GM12891 (cell line): Measurements from ENCODE around the gene MPV17L. TPM values are rescaled to one million over a fixed set of nuclear protein-coding genes. Genes with fewer than 3 reads are reported as not detected.
"Not testable (repeated sequence)": the region's sequence is repeated elsewhere in the genome, so short reads cannot be mapped to it uniquely, and the experiment has no call there.

Experiments
- DNase-seq: peaks from one replicate; pipeline ENCODE4 v3.0.0; 2011; ENCODE audit warnings: low spot score; ENCODE audit not compliant: insufficient read length
- FAIRE-seq: peaks from 2 replicates; lab custom pipeline; 2011; peaks lifted over from hg19 to GRCh38; lab: Jason Lieb, UNC
- POLR2A ChIP-seq: IDR thresholded peaks from 2 replicates; pipeline ENCODE4 v1.6.1; 2011; ENCODE audit warnings: low read depth, low read length, control low read depth
- POLR2AphosphoS5 ChIP-seq: IDR thresholded peaks from 2 replicates; pipeline ENCODE4 v1.6.1; 2011; ENCODE audit warnings: low read depth, low read length, control low read depth
- POU2F2 ChIP-seq: IDR thresholded peaks from 2 replicates; pipeline ENCODE4 v1.6.1; 2011; ENCODE audit warnings: low read depth, mild to moderate bottlenecking, control low read depth, low read length, moderate library complexity
- TAF1 ChIP-seq: IDR thresholded peaks from 2 replicates; pipeline ENCODE4 v1.6.1; 2011; ENCODE audit warnings: low read depth, low read length, control low read depth
- polyA plus RNA-seq: library from polyadenylated mRNA; unstranded; fragments of >200 nt; gene quantifications from one replicate; pipeline ENCODE4 v1.2.1, GENCODE V29; 2012; ENCODE audit warnings: low read depth, missing spikeins, inconsistent platforms; ENCODE audit not compliant: missing spikeins

Gene MPV17L
- polyA plus RNA-seq, result 0.08 TPM

DNA sequence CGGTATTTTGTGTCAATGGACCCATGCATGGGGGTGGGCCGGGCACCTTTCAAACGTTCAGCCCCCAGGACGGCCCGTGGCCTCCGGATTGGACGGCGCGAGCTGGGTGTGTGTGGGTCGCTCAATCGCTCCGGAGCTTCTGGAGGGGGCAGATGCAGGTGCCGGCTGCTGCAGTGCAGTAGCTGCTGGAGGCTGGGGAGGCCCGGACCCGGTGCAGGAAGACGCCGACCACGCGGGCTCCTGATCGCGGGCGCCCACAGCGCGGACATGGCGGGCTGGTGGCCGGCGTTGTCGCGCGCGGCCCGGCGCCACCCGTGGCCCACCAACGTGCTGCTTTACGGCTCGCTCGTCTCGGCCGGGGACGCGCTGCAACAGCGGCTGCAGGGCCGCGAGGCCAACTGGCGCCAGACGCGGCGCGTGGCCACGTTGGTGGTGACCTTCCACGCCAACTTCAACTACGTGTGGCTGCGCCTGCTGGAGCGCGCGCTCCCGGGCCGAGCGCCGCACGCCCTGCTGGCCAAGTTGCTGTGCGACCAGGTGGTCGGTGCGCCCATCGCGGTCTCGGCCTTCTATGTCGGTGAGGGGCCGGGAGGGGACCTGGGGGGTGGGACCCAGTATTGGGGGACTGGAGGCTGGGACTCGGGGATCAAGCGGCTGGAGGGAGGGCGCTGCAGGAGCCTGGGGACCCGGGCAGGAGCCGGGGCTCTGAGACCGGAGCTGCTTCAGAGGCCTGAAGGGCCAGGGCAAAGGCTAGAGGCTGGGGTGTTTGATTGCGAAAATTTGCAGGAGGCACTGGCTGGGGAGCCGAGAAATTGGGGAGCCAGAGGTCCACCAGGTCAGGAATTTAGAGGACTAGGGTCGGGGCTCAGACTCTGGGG is at the start of gene MPV17L:
TSS of gene MPV17L (plus strand) at position 124 of the 878 bp plus-strand sequence. CDS start at position 268, 144 bp downstream.
- not testable (repeated sequence) for DNase-seq, FAIRE-seq

DNA sequence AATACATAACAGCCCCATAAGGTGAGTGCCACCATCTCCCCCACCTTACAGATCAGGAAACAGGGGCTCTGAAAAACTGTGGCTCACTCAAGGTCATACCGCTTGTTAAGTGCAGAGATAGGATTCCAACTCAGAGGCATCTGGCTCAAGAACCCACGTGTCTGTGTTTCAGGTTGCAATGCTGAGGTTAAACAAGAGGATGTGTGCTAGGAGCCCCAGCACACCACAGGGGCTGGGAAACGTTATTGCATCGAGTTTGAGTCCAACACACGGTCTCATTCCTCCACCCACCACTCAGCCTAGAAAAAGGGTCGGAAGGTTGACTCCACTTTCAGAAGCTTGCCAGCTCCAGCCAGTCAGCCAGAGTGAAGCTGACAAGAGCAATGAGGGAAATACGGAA is 46.8 kb upstream of the MPV17L start:
- not testable (repeated sequence) for FAIRE-seq, DNase-seq

DNA sequence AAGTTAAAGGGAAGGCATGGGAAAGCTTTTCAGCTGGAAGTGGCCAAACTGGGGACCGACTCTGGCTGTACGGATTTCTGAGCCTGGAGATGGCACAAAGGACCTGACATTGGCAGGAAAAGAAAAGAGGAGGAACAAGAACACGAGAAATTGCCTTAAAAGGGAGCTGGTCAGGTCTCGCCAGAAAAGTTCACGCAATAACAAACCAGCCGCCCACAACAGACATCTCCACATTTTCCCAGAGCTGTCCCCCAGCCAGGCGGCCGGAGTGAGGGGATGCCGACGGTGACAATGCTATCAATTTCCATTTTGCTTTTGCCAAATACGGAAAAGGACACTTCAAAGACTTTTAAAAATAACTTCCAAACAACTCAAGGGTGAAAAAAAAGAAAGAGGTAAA is 44.3 kb upstream of the MPV17L start:
- DNase-seq, FAIRE-seq: not testable (repeated sequence)

DNA sequence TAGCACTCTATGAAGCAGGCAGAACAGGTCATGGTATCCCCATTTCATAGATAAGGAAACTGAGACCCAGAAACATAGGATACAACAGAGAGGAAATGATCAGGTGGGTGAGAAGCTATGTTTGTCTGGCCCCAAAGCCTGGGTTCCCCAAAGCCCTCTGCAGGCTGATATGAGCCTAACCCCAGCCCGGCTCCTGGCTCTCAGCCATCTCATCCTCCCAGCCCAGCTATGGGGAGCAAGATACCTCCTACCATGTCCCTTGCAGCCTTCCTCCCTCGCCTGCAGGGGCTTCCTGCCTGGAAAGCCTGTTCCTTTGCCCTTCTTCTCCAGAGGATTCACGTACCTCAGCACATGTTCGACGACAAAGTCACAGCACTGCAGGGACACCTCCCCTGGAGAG is 43.8 kb upstream of the MPV17L start:
- not testable (repeated sequence) for FAIRE-seq, DNase-seq

DNA sequence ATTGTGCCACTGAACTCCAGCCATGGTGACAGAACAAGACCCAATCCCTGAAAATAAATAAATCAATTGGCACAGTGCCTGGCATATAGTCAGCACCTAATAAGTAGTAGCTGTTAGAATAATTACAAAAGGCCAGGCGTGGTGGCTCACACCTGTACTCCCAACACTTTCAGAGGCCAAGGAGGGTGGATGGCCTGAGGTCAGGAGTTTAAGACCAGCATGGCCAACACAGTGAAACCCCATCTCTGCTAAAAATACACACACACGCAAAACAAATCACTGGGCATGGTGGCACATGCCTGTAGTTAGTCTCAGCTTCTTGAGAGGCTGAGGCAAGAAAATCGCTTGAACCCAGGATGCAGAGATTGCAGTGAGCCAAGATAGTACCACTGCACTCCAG is 42.7 kb upstream of the MPV17L start:
- DNase-seq, FAIRE-seq: not testable (repeated sequence)

DNA sequence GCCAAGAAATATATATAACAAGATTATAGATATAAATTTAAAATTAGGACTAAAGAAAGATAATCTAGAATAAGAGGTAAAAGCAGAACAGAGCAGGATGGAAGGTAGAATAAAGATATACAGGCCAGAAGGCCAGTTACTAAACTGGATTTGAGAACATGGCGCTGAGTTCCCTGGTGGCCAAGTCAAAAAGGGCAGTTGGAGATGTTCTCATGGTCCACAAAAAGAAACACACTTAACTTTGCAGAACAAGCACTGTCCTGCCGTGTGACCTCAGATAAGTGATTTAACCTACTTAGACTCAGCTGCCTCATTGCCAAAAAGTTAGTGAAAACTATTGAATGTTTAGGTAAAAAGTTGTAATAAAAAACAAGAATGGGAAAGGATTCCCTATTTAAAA is 40.7 kb upstream of the MPV17L start:
- DNase-seq, FAIRE-seq: not testable (repeated sequence)

DNA sequence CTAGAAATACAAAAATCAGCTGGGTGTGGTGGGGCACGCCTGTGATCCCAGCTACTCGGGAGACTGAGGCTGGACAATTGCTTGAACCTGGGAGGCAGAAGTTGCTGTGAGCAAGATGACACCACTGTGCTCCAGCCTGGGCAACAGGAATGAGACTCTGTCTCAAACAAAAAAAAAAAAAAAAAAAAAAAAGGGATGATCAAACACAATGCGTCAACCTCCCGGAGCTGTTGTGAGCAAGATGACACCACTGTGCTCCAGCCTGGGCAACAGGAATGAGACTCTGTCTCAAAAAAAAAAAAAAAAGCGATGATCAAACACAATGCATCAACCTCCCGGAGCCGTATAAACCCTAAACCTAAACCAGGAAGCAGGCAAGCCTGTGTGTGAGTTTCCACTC is 38.1 kb upstream of the MPV17L start:
- FAIRE-seq, DNase-seq: not testable (repeated sequence)

DNA sequence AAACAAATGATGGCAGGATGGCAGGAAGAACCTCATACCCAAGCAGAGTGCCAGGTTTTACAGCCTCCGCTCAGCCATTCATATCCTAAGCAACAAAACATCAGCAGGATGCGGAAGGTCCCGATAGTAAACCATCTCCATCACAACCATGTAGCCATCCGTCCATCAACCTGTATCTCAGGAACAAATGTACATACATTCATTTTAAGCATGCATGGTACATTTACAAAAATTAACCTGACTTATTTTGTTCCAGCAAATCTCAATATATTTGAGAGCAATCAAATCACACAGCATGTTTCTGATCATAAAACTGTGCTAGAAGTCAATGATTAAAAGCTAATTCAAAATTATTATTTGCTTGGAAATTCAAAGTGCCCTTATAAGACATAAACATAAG is 17.4 kb upstream of the MPV17L start, which contains the start of gene NPIPA5:
TSS of gene NPIPA5 (minus strand) at position 101 of the 400 bp plus-strand sequence. CDS start at position 101, 0 bp downstream.
- not testable (repeated sequence) for FAIRE-seq, DNase-seq

DNA sequence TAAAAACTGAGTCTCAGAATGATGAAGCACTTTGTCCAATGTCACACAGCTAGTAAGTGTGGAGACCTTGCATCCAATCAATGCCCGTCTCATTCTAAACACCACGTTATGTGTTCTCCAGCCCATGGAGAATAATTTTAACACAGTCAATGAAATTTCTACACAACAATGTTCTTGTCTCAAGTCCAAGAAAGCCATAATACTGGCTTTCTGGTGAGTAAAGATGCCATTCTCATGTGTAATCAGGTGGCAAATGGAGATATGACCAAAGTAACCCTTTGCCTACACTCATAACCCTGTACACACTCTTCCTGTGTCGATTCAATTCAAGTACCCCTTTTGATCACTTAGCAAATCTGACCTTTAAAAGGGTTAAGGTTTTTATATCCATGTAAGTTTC is 12.7 kb upstream of the MPV17L start:
- DNase-seq, FAIRE-seq: not testable (repeated sequence)

DNA sequence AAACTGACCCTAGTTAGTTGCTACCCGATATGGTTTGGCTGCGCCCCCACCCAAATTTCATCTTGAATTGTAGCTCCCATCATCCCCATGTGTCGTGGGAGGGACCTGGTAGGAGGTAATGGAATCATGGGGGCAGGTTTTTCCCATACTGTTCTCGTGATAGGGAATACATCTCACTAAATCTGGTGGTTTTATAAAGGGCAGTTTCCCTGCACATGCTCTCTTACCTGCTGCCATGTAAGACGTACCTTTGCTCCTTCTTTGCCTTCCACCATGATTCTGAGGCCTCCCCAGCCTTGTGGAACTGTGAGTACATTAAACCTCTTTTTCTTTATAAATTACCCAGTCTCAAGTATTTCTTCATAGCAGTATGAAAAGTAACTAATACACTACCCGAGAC is 7.5 kb upstream of the MPV17L start:
- not testable (repeated sequence) for FAIRE-seq, DNase-seq

DNA sequence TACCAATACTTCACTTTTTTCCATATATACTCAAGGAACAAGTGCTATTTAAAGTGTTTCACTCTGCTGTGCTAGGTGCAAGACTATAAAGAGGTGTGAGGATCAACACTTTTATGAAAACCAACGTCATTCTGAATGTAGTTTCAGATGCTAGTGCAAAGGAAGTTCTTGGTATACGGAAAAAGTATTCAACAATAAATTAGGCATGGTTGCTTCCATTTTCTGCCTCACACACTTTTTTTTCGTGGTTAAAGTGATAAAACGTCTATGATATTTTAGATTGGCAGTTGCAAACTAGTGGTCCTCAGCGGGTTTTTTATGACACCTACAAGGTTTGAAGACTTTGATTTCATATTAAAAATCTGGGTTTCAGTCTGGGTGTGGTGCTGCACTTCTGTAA is 5.6 kb upstream of the MPV17L start:
- not testable (repeated sequence) for FAIRE-seq, DNase-seq

DNA sequence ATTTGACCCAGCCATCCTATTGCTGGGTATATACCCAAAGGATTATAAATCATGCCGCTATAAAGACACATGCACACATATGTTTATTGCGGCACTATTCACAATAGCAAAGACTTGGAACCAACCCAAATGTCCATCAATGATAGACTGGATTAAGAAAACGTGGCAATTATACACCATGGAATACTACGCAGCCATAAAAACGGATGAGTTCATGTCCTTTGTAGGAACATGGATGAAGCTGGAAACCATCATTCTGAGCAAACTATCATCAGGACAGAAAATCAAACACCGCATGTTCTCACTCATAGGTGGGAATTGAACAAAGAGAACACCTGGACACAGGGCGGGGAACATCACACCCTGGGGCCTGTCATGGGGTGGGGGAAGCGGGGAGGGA is 2.5 kb upstream of the MPV17L start:
- not testable (repeated sequence) for DNase-seq, FAIRE-seq

DNA sequence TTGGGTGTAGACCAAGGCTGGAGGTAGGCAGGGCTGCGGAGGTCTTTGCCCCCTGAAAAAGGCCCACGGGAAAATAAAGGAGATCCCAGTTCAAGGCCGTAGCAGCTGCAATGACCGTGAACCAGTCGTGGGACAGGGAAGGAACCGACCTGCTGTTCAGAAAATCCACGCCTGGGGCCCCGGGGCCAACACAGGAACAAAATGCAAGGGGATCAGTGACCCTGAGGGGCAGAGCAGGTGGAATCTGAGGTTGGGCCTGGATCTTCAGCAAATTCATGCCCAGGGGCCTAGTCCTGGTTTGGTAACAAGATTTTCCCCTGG is 915 bp downstream of the MPV17L start:
- FAIRE-seq, DNase-seq: not testable (repeated sequence)

DNA sequence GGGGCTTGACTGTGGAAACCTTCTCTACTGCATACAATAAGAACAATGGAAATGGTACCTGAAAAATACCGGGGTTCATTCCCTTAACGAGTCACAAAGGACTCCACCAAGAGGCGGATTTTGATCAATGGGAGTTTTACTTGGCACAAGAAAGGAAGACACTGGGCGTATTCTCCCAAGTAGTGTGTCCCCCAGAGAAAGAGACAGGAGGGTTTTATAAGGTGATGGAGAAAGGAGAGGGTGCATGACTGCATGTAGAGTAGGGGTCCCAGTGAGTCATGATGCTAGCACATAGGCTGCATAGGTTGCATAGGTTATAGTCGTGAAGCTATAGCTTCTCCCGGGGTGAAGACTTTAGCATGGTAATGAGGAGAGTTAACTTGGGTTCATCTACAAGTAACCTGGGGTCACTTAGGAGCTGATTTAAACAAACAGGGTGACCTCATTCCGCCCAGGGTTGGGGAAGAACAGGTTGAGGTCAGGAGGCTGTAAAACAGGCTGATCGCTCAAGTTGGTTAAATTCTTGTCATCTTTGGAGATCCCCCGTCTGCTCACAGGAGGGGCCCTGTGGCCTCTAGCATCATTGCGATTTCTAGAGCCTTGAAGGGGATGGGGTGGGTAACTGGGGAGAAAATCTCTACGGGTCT is 1.5 kb downstream of the MPV17L start:
- DNase-seq (no peak), FAIRE-seq (no peak)
- no peak for TF ChIP-seq POLR2AphosphoS5
- TF ChIP-seq POU2F2, result no peak
- no peak for TF ChIP-seq POLR2A
- TF ChIP-seq TAF1, result no peak
